ENCODE data around the gene TTC29.

GRCh38 chr4:146795711-146796110, 150.0 kb downstream of the TTC29 start:
- TF ChIP-seq EP300 (IDR thresholded peaks at IDR 0.05) (no peak), POLR2A (IDR thresholded peaks at IDR 0.05) (no peak), POLR2AphosphoS5 (IDR thresholded peaks at IDR 0.05) (no peak)
